H1 (cell line): Measurements from ENCODE around the gene DISP3. TPM values are rescaled to one million over a fixed set of nuclear protein-coding genes. Genes with fewer than 3 reads are reported as not detected.

Experiments
- CTCF ChIA-PET: fragments of 300-600 bp; sonication (Branson Sonifier 250); formaldehyde crosslinking; loops from one replicate; lab custom pipeline; 2021; ENCODE audit not compliant: partially characterized antibody; lab: Charles Lee
- POLR2A ChIA-PET: fragments of 300-600 bp; sonication (Branson Sonifier 250); formaldehyde crosslinking; loops from one replicate; lab custom pipeline; 2021; ENCODE audit warnings: inconsistent platforms; ENCODE audit not compliant: partially characterized antibody; lab: Charles Lee
- DNase-seq, 2 experiments: peaks; one replicate each; pipeline versions ENCODE4 v3.0.0 to v3.0.0-alpha.2; 2010 to 2022; ENCODE audit warnings: low spot score in 2 of 2, low read depth in 1 of 2, mixed read lengths in 1 of 2
- FAIRE-seq: peaks from 2 replicates; lab custom pipeline; 2011; peaks lifted over from hg19 to GRCh38; lab: Jason Lieb, UNC
- H2AFZ ChIP-seq: 2 replicates; pipeline ENCODE4 v1.8.1; 2012; ENCODE audit warnings: low read length, inconsistent platforms
- H2AK5ac ChIP-seq: 2 replicates; pipeline ENCODE4 v1.6.1; 2013; ENCODE audit warnings: low read depth, low read length
- H2BK120ac ChIP-seq: replicated peaks from 2 replicates; pipeline ENCODE3; 2013; ENCODE audit warnings: low read depth, low read length, inconsistent platforms
- H2BK12ac ChIP-seq: 2 replicates; pipeline ENCODE4 v1.6.1; 2013; ENCODE audit warnings: low read depth, low read length
- H2BK15ac ChIP-seq: 2 replicates; pipeline ENCODE4 v1.6.1; 2013; ENCODE audit warnings: low read length
- H2BK20ac ChIP-seq: 2 replicates; pipeline ENCODE4 v1.6.1; 2013; ENCODE audit warnings: low read length
- H2BK5ac ChIP-seq: 2 replicates; pipeline ENCODE4 v1.6.1; 2013; ENCODE audit warnings: low read depth, low read length
- H3K14ac ChIP-seq: 2 replicates; pipeline ENCODE4 v1.6.1; 2013; ENCODE audit warnings: inconsistent platforms; ENCODE audit not compliant: insufficient read length
- H3K18ac ChIP-seq: 2 replicates; pipeline ENCODE4 v1.6.1; 2013; ENCODE audit warnings: low read length; ENCODE audit errors: extremely low read depth
- H3K23ac ChIP-seq: 2 replicates; pipeline ENCODE4 v1.6.1; 2013; ENCODE audit warnings: inconsistent platforms; ENCODE audit not compliant: insufficient read length
- H3K23me2 ChIP-seq: 2 replicates; pipeline ENCODE4 v1.6.1; 2013; ENCODE audit warnings: low read depth, low read length
- H3K27ac ChIP-seq: 2 replicates; pipeline ENCODE4 v1.6.1; 2011; ENCODE audit warnings: low read depth, low read length, inconsistent platforms
- H3K27me3 ChIP-seq, 4 experiments: replicated peaks in 1 of 4; 1 replicate in 1 of 4; 2 replicates in 3 of 4; pipeline versions ENCODE4 v1.6.1 to v1.8.1; 2011 to 2013; ENCODE audit warnings: low read length in 3 of 4, mild to moderate bottlenecking in 3 of 4, inconsistent platforms in 2 of 4, mixed read lengths in 2 of 4, moderate library complexity in 1 of 4; ENCODE audit not compliant: control insufficient read depth in 3 of 4, insufficient read depth in 3 of 4; ENCODE audit errors: extremely low read depth in 1 of 4
- H3K36me3 ChIP-seq, 4 experiments: 2 replicates each; pipeline versions ENCODE4 v1.6.1 to v1.8.1; 2011 to 2013; ENCODE audit warnings: mild to moderate bottlenecking in 4 of 4, low read length in 3 of 4, moderate library complexity in 2 of 4, control low read depth in 1 of 4, inconsistent platforms in 1 of 4; ENCODE audit not compliant: insufficient read depth in 4 of 4, control insufficient read depth in 2 of 4
- H3K4ac ChIP-seq: replicated peaks from 2 replicates; pipeline ENCODE3; 2013; ENCODE audit warnings: low read length, low read depth, mixed read lengths, inconsistent platforms; ENCODE audit not compliant: insufficient read length
- H3K4me1 ChIP-seq, 4 experiments: replicated peaks in 1 of 4; 1 replicate in 1 of 4; 2 replicates in 3 of 4; pipeline versions ENCODE4 v1.6.1 to v1.8.1; 2011 to 2013; ENCODE audit warnings: low read length in 3 of 4, inconsistent platforms in 2 of 4, mixed read lengths in 1 of 4; ENCODE audit not compliant: insufficient read depth in 4 of 4, control insufficient read depth in 3 of 4
- H3K4me2 ChIP-seq, 2 experiments: 2 replicates each; pipeline versions ENCODE4 v1.6.1 to v1.8.1; 2011 to 2013; ENCODE audit warnings: low read depth in 2 of 2, low read length in 2 of 2, control low read depth in 1 of 2, inconsistent platforms in 1 of 2, mild to moderate bottlenecking in 1 of 2; ENCODE audit not compliant: insufficient read depth in 1 of 2
- H3K4me3 ChIP-seq, 4 experiments: fragments of 200-600, 300-600 bp in 1 of 4; sonication (generic), shearing (Covaris generic), sonication (Bioruptor Twin) in 1 of 4; 2 replicates each; pipeline versions ENCODE4 v1.5.1 to v1.8.1; 2011 to 2016; ENCODE audit warnings: low read length in 4 of 4, low read depth in 3 of 4, control low read depth in 2 of 4, inconsistent platforms in 2 of 4, mild to moderate bottlenecking in 2 of 4, mixed read lengths in 1 of 4, moderate library complexity in 1 of 4; ENCODE audit not compliant: insufficient read depth in 2 of 4; ENCODE audit errors: extremely low read depth in 1 of 4
- H3K56ac ChIP-seq: replicated peaks from 2 replicates; pipeline ENCODE3; 2013; ENCODE audit warnings: low read depth, mild to moderate bottlenecking, mixed read lengths, low read length, inconsistent platforms; ENCODE audit not compliant: insufficient read length
- H3K79me1 ChIP-seq: 2 replicates; pipeline ENCODE4 v1.6.1; 2013; ENCODE audit warnings: low read depth, low read length, control low read depth
- H3K79me2 ChIP-seq, 2 experiments: 2 replicates each; pipeline versions ENCODE4 v1.6.1 to v1.8.1; 2012 to 2013; ENCODE audit warnings: low read length in 2 of 2, mild to moderate bottlenecking in 2 of 2, inconsistent platforms in 1 of 2; ENCODE audit not compliant: insufficient read depth in 2 of 2, control insufficient read depth in 1 of 2
- H3K9ac ChIP-seq, 4 experiments: replicated peaks in 1 of 4; 1 replicate in 1 of 4; 2 replicates in 3 of 4; pipeline versions ENCODE4 v1.6.1 to v1.8.1; 2011 to 2013; ENCODE audit warnings: low read depth in 3 of 4, low read length in 3 of 4, control low read depth in 2 of 4, mild to moderate bottlenecking in 2 of 4, moderate library complexity in 2 of 4, inconsistent platforms in 1 of 4; ENCODE audit errors: extremely low read depth in 1 of 4
- H3K9me3 ChIP-seq, 2 experiments: 2 replicates each; pipeline versions ENCODE4 v1.6.1 to v1.8.1; 2012 to 2013; ENCODE audit warnings: mild to moderate bottlenecking in 2 of 2, moderate library complexity in 2 of 2, control low read depth in 1 of 2, inconsistent platforms in 1 of 2, low read depth in 1 of 2, low read length in 1 of 2, mixed read lengths in 1 of 2; ENCODE audit not compliant: insufficient read depth in 2 of 2
- H4K20me1 ChIP-seq, 2 experiments: replicated peaks in 1 of 2; 2 replicates each; pipeline versions ENCODE3 to v1.8.1; 2011 to 2013; ENCODE audit warnings: inconsistent platforms in 2 of 2, low read length in 2 of 2, mild to moderate bottlenecking in 1 of 2; ENCODE audit not compliant: insufficient read depth in 2 of 2, control insufficient read depth in 1 of 2
- H4K5ac ChIP-seq: 2 replicates; pipeline ENCODE4 v1.6.1; 2013; ENCODE audit warnings: low read length, low read depth, mixed read lengths, inconsistent platforms; ENCODE audit not compliant: insufficient read length
- H4K8ac ChIP-seq: 2 replicates; pipeline ENCODE4 v1.8.0; 2013; ENCODE audit warnings: mild to moderate bottlenecking, moderate library complexity, low read length, inconsistent platforms; ENCODE audit not compliant: insufficient read depth; ENCODE audit errors: extremely low read depth
- H4K91ac ChIP-seq: replicated peaks from 2 replicates; pipeline ENCODE3; 2013; ENCODE audit warnings: low read length, mixed read lengths, inconsistent platforms; ENCODE audit not compliant: insufficient read length
- CHD1 ChIP-seq: IDR thresholded peaks from 2 replicates; pipeline ENCODE4 v1.6.1; 2012; ENCODE audit warnings: low read depth, low read length, improper control_type of control experiment
- CTBP2 ChIP-seq: IDR thresholded peaks from 2 replicates; pipeline ENCODE4 v1.7.0; 2011; ENCODE audit warnings: borderline replicate concordance, mild to moderate bottlenecking, moderate library complexity, mixed read lengths, low read length; ENCODE audit not compliant: insufficient read depth, insufficient read length
- GABPA ChIP-seq: IDR thresholded peaks from 2 replicates; pipeline ENCODE4 v1.6.1; 2011; ENCODE audit warnings: mild to moderate bottlenecking, low read length, moderate library complexity, borderline replicate concordance; ENCODE audit not compliant: insufficient read depth
- WGBS, 2 experiments: shearing (Covaris generic) in 1 of 2; methylation state at CpG; one replicate each; pipeline versions ENCODE4 v1.1.6 to v1.1.7; 2013 to 2015; ENCODE audit warnings: low lambda C conversion rate in 2 of 2, mixed read lengths in 2 of 2, inconsistent platforms in 1 of 2, low coverage in 1 of 2, missing lambda C conversion rate in 1 of 2; ENCODE audit not compliant: insufficient replicate concordance in 2 of 2, insufficient coverage in 1 of 2, insufficient read length in 1 of 2; ENCODE audit errors: extremely low coverage in 1 of 2, missing lambda C conversion rate in 1 of 2; 5-methylcytosine and 5-hydroxymethylcytosine counted together
- polyA plus RNA-seq, 7 experiments: library from polyadenylated mRNA; depleted of rRNA in 3 of 7; stranded (reverse) in 5 of 7; unstranded in 2 of 7; fragments of >200 nt in 5 of 7; fragments of 200-250 nt in 2 of 7; gene quantifications; 1 replicate in 5 of 7; 2 replicates in 1 of 7; 4 replicates in 1 of 7; pipeline versions ENCODE4 v1.2.1 to v1.2.3, GENCODE V29; 2011 to 2013; ENCODE audit warnings: missing spikeins in 2 of 7, mixed read lengths in 2 of 7
- total RNA-seq: library from RNA; stranded (reverse); fragmentation: NEBNext Ultra II Directional; extraction: Animal tissue kit (Norgen Biotek cat#: 25700); gene quantifications from 2 replicates; pipeline ENCODE4 v1.2.1, GENCODE V29; 2021
- TF ChIP-seq, protein P1 (sequence below), 3 experiments: IDR thresholded peaks; 1 replicate in 2 of 3; 2 replicates in 1 of 3; pipeline versions ENCODE4 v1.5.1 to v1.6.1; 2011; ENCODE audit warnings: low read length in 3 of 3, mild to moderate bottlenecking in 3 of 3, inconsistent platforms in 2 of 3, low read depth in 1 of 3, moderate library complexity in 1 of 3; ENCODE audit not compliant: insufficient read depth in 1 of 3; ENCODE audit errors: control extremely low read depth in 1 of 3

The DISP3 gene
- total and polyA plus RNA-seq, 2 of the 8 experiments (the other 6 are each of a cell fraction or from before 2014, with no cell fraction given): 3.4 to 4.6 TPM

DNA sequence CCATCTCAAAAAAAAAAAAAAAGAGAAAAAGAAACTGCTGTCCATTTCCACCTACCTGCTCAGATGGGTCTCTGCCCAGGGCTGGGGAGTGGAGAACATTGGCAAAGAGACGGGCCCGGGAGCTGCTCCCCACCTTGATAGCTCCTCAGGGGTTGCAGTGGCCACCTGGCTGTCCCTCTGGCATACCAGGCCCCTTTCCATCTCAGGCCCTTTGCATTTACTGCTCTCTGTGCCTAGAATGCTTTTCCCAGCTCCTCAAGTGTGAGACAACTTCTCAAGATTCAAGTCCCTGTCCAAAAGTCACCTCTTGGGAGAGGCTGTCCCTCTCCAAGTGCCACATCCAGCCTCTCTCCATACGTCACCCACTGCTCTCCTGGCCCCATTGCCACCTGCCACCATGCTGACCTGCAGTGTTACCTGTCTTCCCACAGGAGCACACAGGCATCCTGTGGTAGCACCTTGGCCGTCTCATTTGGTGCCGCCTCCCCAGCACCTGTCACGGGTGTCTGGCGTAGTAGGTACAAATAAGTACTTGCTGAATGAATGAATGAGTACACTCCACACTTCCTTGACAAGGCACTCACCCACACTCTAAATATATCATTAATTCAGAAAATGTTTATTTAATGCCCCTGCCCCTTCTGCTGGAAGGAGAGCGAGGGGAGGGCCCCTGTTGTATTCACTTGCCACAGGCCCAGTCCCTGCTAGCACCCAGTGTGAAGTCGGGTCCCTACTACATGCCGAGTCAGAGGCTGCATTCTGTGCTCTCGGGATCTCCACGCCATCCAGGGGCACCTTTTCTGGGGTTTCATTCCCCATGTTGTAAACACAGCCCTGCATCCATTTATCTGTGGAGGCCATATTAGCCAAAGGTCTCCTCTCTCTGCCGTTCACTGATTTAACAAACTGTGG lies 48.8 kb downstream of the DISP3 start:
- no peak overlapping the region for H3K27ac ChIP-seq
- H2BK120ac ChIP-seq: no peak overlapping the region
- POLR2A ChIA-PET: no interaction called here
- no peak overlapping the region for H2AFZ ChIP-seq
- H4K8ac ChIP-seq: no peak overlapping the region
- no peaks in the 10 kb centered on the region for H3K36me3 ChIP-seq
- CTCF ChIA-PET: no interaction called here
- H3K23ac ChIP-seq: no peak overlapping the region
- no peak overlapping the region for H3K4ac ChIP-seq
- H3K56ac ChIP-seq: no peak overlapping the region
- DNase-seq: no peak
- no peak overlapping the region for H4K91ac ChIP-seq
- H2BK5ac ChIP-seq: no peak overlapping the region
- no peak overlapping the region for H4K5ac ChIP-seq
- TF ChIP-seq GABPA: no peak
- no peak for TF ChIP-seq CTBP2
- TF ChIP-seq CHD1: no peak
- TF ChIP-seq, protein P1, sequence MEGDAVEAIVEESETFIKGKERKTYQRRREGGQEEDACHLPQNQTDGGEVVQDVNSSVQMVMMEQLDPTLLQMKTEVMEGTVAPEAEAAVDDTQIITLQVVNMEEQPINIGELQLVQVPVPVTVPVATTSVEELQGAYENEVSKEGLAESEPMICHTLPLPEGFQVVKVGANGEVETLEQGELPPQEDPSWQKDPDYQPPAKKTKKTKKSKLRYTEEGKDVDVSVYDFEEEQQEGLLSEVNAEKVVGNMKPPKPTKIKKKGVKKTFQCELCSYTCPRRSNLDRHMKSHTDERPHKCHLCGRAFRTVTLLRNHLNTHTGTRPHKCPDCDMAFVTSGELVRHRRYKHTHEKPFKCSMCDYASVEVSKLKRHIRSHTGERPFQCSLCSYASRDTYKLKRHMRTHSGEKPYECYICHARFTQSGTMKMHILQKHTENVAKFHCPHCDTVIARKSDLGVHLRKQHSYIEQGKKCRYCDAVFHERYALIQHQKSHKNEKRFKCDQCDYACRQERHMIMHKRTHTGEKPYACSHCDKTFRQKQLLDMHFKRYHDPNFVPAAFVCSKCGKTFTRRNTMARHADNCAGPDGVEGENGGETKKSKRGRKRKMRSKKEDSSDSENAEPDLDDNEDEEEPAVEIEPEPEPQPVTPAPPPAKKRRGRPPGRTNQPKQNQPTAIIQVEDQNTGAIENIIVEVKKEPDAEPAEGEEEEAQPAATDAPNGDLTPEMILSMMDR (IDR thresholded peaks at IDR 0.05; ENCODE audit: control extremely low read depth in 1 of 3, insufficient read depth in 1 of 3, low read depth in 1 of 3, low read length in 3 of 3): no peak
- H3K9me3 ChIP-seq: no peaks in the 10 kb centered on the region
- H4K20me1 ChIP-seq: no peaks in the 10 kb centered on the region
- H3K79me2 ChIP-seq: no peaks in the 10 kb centered on the region
- H2BK15ac ChIP-seq: no peak overlapping the region
- no peak overlapping the region for H2AK5ac ChIP-seq
- no peak overlapping the region for H2BK20ac ChIP-seq
- H3K23me2 ChIP-seq: no peaks in the 10 kb centered on the region
- H3K4me3 ChIP-seq: no peak overlapping the region
- H3K9ac ChIP-seq: no peak overlapping the region
- peaks cover 0 to 3% (median 0%) of the 10 kb centered on the region in 4 experiments; a peak in 3 of 7 replicates for H3K4me1 ChIP-seq
- 82% methylated on average over 13 of the region's 13 CpGs; no CpG with 5 or more reads in 1 of the 2 experiments for WGBS, 2 experiments
- no peak overlapping the region for H3K18ac ChIP-seq
- no peak overlapping the region for H3K14ac ChIP-seq
- no peak overlapping the region for H3K4me2 ChIP-seq
- FAIRE-seq: no peak
- H3K27me3 ChIP-seq: no peaks in the 10 kb centered on the region; a peak in 1 of 7 replicates
- H2BK12ac ChIP-seq: no peak overlapping the region
- H3K79me1 ChIP-seq: no peaks in the 10 kb centered on the region
